GM04503 (cell line): Measurements from ENCODE around the gene NIPBL.
"Not testable (repeated sequence)": the region's sequence is repeated elsewhere in the genome, so short reads cannot be mapped to it uniquely, and the experiment has no call there.

Experiments used
- DNase-seq: peaks from one replicate; pipeline ENCODE4 v3.0.0-alpha.2; 2012; ENCODE audit warnings: low read depth

Gene NIPBL

GRCh38 chr5:36901077-36901476, 24.5 kb downstream of the NIPBL start:
- DNase-seq, result not testable (repeated sequence)

GRCh38 chr5:36901856-36902255, 25.3 kb downstream of the NIPBL start:
- no peak for DNase-seq

GRCh38 chr5:36902353-36902752, 25.8 kb downstream of the NIPBL start:
- no peak for DNase-seq

- no peak for DNase-seq
Measured at GRCh38 chr5:36904677-36905076, 28.1 kb downstream of the NIPBL start.

GRCh38 chr5:36908544-36909260, 32.1 kb downstream of the NIPBL start:
- DNase-seq, result no peak

GRCh38 chr5:36915653-36916052, 39.1 kb downstream of the NIPBL start:
- DNase-seq, result no peak

GRCh38 chr5:36916614-36917013, 40.0 kb downstream of the NIPBL start:
- DNase-seq, result not testable (repeated sequence)

- not testable (repeated sequence) for DNase-seq
Measured at GRCh38 chr5:36917358-36917757, 40.8 kb downstream of the NIPBL start.

GRCh38 chr5:36919238-36919637, 42.7 kb downstream of the NIPBL start:
- DNase-seq, result no peak

- no peak for DNase-seq
Measured at GRCh38 chr5:36919650-36920049, 43.1 kb downstream of the NIPBL start.

- peak; percentile 25 for DNase-seq
Measured at GRCh38 chr5:36928947-36929346, 52.4 kb downstream of the NIPBL start.

- DNase-seq, result no peak
Measured at GRCh38 chr5:36929438-36929837, 52.9 kb downstream of the NIPBL start.

GRCh38 chr5:36932056-36932455, 55.5 kb downstream of the NIPBL start:
- no peak for DNase-seq

- no peak for DNase-seq
Measured at GRCh38 chr5:36932699-36933098, 56.1 kb downstream of the NIPBL start.

- DNase-seq, result no peak
Measured at GRCh38 chr5:36934740-36935356, 58.3 kb downstream of the NIPBL start.

GRCh38 chr5:36935805-36936204, 59.2 kb downstream of the NIPBL start:
- DNase-seq, result no peak

GRCh38 chr5:36936309-36936708, 59.7 kb downstream of the NIPBL start:
- DNase-seq, result no peak

GRCh38 chr5:36938129-36938528, 61.6 kb downstream of the NIPBL start:
- no peak for DNase-seq

- DNase-seq, result no peak
Measured at GRCh38 chr5:36939969-36940858, 63.6 kb downstream of the NIPBL start.

GRCh38 chr5:36943584-36943983, 67.0 kb downstream of the NIPBL start:
- DNase-seq, result no peak

GRCh38 chr5:36944024-36944423, 67.5 kb downstream of the NIPBL start:
- DNase-seq, result no peak

GRCh38 chr5:36944607-36945225, 68.1 kb downstream of the NIPBL start:
- DNase-seq, result no peak
